ENCODE results near the gene PGBD2. TPM values are rescaled to one million over a fixed set of nuclear protein-coding genes. Genes with fewer than 3 reads are reported as not detected.
A peak's percentile ranks its signal among the peaks of the same experiment; 100 is the strongest.

PGBD2 gene
- total and polyA plus RNA-seq, 9 of the 15 experiments (the other 6 are each of a cell fraction or from before 2014, with no cell fraction given) = 11.9 to 21.8 (median 14.7) TPM

DNA sequence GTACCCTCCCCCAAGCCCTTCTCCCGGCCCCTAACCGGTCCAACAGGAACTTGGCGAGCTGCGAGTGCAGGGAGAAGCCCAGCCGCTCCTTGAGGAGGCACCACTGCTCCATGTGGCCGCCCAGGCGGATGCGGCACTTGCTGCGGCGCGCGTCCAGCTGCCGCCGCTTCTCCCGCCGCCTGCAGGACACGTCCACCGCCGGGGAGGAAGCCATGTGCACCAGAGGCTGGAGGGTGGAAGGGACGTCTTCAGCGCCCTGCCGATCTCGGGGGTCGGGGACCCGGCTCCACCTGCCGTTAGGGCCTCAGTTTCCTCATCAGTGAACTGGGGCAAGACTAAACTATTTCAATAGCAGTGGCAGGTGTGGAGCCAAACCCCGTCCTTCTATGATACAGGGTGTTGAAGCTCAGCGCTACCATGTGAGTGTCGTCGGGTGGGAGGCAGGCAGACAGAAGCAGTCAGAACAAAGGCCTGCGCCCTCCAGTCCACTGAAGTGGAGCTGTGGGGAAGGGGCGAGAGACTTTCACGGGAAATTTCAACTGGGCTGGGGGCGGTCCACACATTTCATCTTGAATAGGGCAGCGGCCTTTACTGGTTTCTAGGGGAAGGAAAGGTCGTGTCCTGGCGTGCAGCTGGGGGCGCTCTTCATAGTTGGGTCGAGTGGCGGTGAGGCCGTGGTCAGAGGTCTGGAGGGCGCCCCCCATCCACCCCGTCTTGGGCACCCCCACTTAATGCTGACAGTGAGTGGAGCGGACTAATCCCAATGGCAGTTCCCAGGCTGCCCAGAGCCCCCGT is 47.7 kb upstream of the PGBD2 start (continued):
- no peak; a peak in 1 of 4 replicates for TF ChIP-seq NONO (IDR thresholded peaks at IDR 0.05; ENCODE audit: low read depth in 2 of 2, low read length in 1 of 2)
- TF ChIP-seq CBX1 (IDR thresholded peaks at IDR 0.05; ENCODE audit: low read depth) = peak; percentile 46; the same call in 1 of the 2 replicates
- TF ChIP-seq, protein P1, sequence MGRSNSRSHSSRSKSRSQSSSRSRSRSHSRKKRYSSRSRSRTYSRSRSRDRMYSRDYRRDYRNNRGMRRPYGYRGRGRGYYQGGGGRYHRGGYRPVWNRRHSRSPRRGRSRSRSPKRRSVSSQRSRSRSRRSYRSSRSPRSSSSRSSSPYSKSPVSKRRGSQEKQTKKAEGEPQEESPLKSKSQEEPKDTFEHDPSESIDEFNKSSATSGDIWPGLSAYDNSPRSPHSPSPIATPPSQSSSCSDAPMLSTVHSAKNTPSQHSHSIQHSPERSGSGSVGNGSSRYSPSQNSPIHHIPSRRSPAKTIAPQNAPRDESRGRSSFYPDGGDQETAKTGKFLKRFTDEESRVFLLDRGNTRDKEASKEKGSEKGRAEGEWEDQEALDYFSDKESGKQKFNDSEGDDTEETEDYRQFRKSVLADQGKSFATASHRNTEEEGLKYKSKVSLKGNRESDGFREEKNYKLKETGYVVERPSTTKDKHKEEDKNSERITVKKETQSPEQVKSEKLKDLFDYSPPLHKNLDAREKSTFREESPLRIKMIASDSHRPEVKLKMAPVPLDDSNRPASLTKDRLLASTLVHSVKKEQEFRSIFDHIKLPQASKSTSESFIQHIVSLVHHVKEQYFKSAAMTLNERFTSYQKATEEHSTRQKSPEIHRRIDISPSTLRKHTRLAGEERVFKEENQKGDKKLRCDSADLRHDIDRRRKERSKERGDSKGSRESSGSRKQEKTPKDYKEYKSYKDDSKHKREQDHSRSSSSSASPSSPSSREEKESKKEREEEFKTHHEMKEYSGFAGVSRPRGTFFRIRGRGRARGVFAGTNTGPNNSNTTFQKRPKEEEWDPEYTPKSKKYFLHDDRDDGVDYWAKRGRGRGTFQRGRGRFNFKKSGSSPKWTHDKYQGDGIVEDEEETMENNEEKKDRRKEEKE (IDR thresholded peaks at IDR 0.05; ENCODE audit: borderline replicate concordance in 1 of 2, control insufficient read depth in 1 of 2, low read depth in 2 of 2, low read length in 1 of 2) = no peak
- no peak for TF ChIP-seq HMG20A (CRISPR knock-in tag; conservative IDR thresholded peaks at IDR 0.05)
- peak; percentile 61 for TF ChIP-seq SUPT5H (IDR thresholded peaks at IDR 0.05)
- TF ChIP-seq, protein P2, sequence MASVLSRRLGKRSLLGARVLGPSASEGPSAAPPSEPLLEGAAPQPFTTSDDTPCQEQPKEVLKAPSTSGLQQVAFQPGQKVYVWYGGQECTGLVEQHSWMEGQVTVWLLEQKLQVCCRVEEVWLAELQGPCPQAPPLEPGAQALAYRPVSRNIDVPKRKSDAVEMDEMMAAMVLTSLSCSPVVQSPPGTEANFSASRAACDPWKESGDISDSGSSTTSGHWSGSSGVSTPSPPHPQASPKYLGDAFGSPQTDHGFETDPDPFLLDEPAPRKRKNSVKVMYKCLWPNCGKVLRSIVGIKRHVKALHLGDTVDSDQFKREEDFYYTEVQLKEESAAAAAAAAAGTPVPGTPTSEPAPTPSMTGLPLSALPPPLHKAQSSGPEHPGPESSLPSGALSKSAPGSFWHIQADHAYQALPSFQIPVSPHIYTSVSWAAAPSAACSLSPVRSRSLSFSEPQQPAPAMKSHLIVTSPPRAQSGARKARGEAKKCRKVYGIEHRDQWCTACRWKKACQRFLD (CRISPR knock-in tag; IDR thresholded peaks at IDR 0.05) = peak; percentile 90; the same call in 1 of the 2 replicates
- 0 out of 2 replicates have a peak, but pooled peaks have one; percentile 24 for TF ChIP-seq JUN (IDR thresholded peaks at IDR 0.05; ENCODE audit: borderline replicate concordance, low read depth, low read length)
- no peak for TF ChIP-seq JUN (CRISPR knock-in tag; IDR thresholded peaks at IDR 0.05; ENCODE audit: borderline replicate concordance)
- 0 out of 2 replicates have a peak, but pooled peaks have one; percentile 44 for TF ChIP-seq GTF2E2 (tag; IDR thresholded peaks at IDR 0.05)
- peak in 1 of 2 experiments; percentile 66; a peak in 2 of 4 replicates for TF ChIP-seq HDAC1 (IDR thresholded peaks at IDR 0.05)
- TF ChIP-seq NBN (IDR thresholded peaks at IDR 0.05; ENCODE audit: low read depth) = no peak
- TF ChIP-seq POLR2AphosphoS2 (IDR thresholded peaks at IDR 0.05; ENCODE audit: low read length) = no peak
- peak; percentile 9; the same call in 1 of the 2 replicates for TF ChIP-seq ZNF583 (CRISPR knock-in tag; IDR thresholded peaks at IDR 0.05)
- no peak for TF ChIP-seq ZEB2 (IDR thresholded peaks at IDR 0.05)
- no peak for TF ChIP-seq MYBL2 (IDR thresholded peaks at IDR 0.05; ENCODE audit: low read depth)
- TF ChIP-seq MYBL2 (CRISPR knock-in tag; IDR thresholded peaks at IDR 0.05; ENCODE audit: borderline replicate concordance) = no peak
- TF ChIP-seq PURB (CRISPR knock-in tag; IDR thresholded peaks at IDR 0.05; ENCODE audit: low read depth) = no peak
- no peak for TF ChIP-seq JUNB (CRISPR knock-in tag; conservative IDR thresholded peaks at IDR 0.05)
- no peak for TF ChIP-seq DDX20 (tag; IDR thresholded peaks at IDR 0.05; ENCODE audit: low read depth)
- no peak for TF ChIP-seq ZNF23 (CRISPR knock-in tag; IDR thresholded peaks at IDR 0.05)
- no peak for TF ChIP-seq TCF7L2 (IDR thresholded peaks at IDR 0.05; ENCODE audit: low read depth, low read length)
- no peak for TF ChIP-seq ZNF695 (CRISPR knock-in tag; IDR thresholded peaks at IDR 0.05)
- TF ChIP-seq JUND (IDR thresholded peaks at IDR 0.05; ENCODE audit: borderline replicate concordance, low read depth, low read length) = peak; percentile 22; the same call in 1 of the 2 replicates
- TF ChIP-seq JUND (tag; IDR thresholded peaks at IDR 0.05; ENCODE audit: borderline replicate concordance, low read depth, low read length) = no peak; the same call in 2 of the 3 replicates
- TF ChIP-seq POLR2B (IDR thresholded peaks at IDR 0.05; ENCODE audit: low read depth, partially characterized antibody) = peak; percentile 38
